ENCODE results near the gene TMED3. TPM values are rescaled to one million over a fixed set of nuclear protein-coding genes. Genes with fewer than 3 reads are reported as not detected.

The TMED3 gene
- polyA plus RNA-seq, 3 donors: 27.8 to 47.5 (median 42.5) TPM

GRCh38 chr15:79290642-79291275 is 20.2 kb upstream of the TMED3 start:
- Histone ChIP-seq H4K20me1 (ENCODE audit: insufficient read depth, low read length) (no peaks in the 10 kb centered on the region), H3K9ac (ENCODE audit: insufficient read depth, low read length, poor library complexity, severe bottlenecking) (no peak overlapping the region), H3K27ac (ENCODE audit: low read depth in 1 of 2, low read length in 2 of 2) (no peak overlapping the region), H3K27me3 (ENCODE audit: control insufficient read depth in 2 of 2, insufficient read depth in 2 of 2, low read length in 2 of 2) (no peaks in the 10 kb centered on the region), H3K4me1 (ENCODE audit: control insufficient read depth in 1 of 2, insufficient read depth in 2 of 2, low read length in 2 of 2) (no peaks in the 10 kb centered on the region), H3K79me2 (ENCODE audit: insufficient read depth, low read length) (no peaks in the 10 kb centered on the region), H3K4me2 (replicated peaks; ENCODE audit: extremely low read depth, low read length, poor library complexity, severe bottlenecking) (no peak overlapping the region), H3K9me3 (replicated peaks in 1 of 2; ENCODE audit: control insufficient read depth in 1 of 2, insufficient read depth in 1 of 2, low read length in 2 of 2) (no peaks in the 10 kb centered on the region), H3K4me3 (replicated peaks in 1 of 3; ENCODE audit: low read depth in 2 of 3, low read length in 3 of 3) (no peak overlapping the region), H2AFZ (ENCODE audit: insufficient read depth, low read depth, low read length, poor library complexity, severe bottlenecking) (no peak overlapping the region), H3K36me3 (replicated peaks in 1 of 2; ENCODE audit: control insufficient read depth in 1 of 2, insufficient read depth in 2 of 2, low read length in 2 of 2) (no peaks in the 10 kb centered on the region)
- Mint-ChIP-seq H3K4me1 (no peaks in the 10 kb centered on the region), H3K27ac (no peak overlapping the region), H3K4me3 (peak overlapping the region in 1 of 2 donors; percentile 23), H3K9me3 (peaks cover 0 to 7% (median 0%) of the 10 kb centered on the region in 7 donors), H3K27me3 (ENCODE audit: low read depth in 3 of 3) (peaks cover 2 to 17% (median 10%) of the 10 kb centered on the region in 3 donors), H3K36me3 (no peaks in the 10 kb centered on the region)
- no peak for DNase-seq
- intact Hi-C loops (cut with micrococcal nuclease): no loop called here
- 95% methylated on average over 2 of the region's 6 CpGs for WGBS (ENCODE audit: insufficient coverage)
- no peak for TF ChIP-seq CTCF (IDR thresholded peaks at IDR 0.05)

GRCh38 chr15:79292011-79292410 is 18.9 kb upstream of the TMED3 start:
- no peak for TF ChIP-seq CTCF (IDR thresholded peaks at IDR 0.05)
- Histone ChIP-seq H3K4me3 (replicated peaks in 1 of 3; ENCODE audit: low read depth in 2 of 3, low read length in 3 of 3) (no peak overlapping the region), H3K4me2 (replicated peaks; ENCODE audit: extremely low read depth, low read length, poor library complexity, severe bottlenecking) (no peak overlapping the region), H3K9me3 (replicated peaks in 1 of 2; ENCODE audit: control insufficient read depth in 1 of 2, insufficient read depth in 1 of 2, low read length in 2 of 2) (no peaks in the 10 kb centered on the region), H2AFZ (ENCODE audit: insufficient read depth, low read depth, low read length, poor library complexity, severe bottlenecking) (no peak overlapping the region), H3K36me3 (replicated peaks in 1 of 2; ENCODE audit: control insufficient read depth in 1 of 2, insufficient read depth in 2 of 2, low read length in 2 of 2) (no peaks in the 10 kb centered on the region), H4K20me1 (ENCODE audit: insufficient read depth, low read length) (no peaks in the 10 kb centered on the region), H3K27me3 (ENCODE audit: control insufficient read depth in 2 of 2, insufficient read depth in 2 of 2, low read length in 2 of 2) (peaks cover 4% of the 10 kb centered on the region in 2 donors), H3K79me2 (ENCODE audit: insufficient read depth, low read length) (no peaks in the 10 kb centered on the region), H3K9ac (ENCODE audit: insufficient read depth, low read length, poor library complexity, severe bottlenecking) (no peak overlapping the region), H3K4me1 (ENCODE audit: control insufficient read depth in 1 of 2, insufficient read depth in 2 of 2, low read length in 2 of 2) (no peaks in the 10 kb centered on the region), H3K27ac (ENCODE audit: low read depth in 1 of 2, low read length in 2 of 2) (no peak overlapping the region)
- H3K36me3 Mint-ChIP-seq: no peaks in the 10 kb centered on the region
- H3K27me3 Mint-ChIP-seq (ENCODE audit: low read depth in 3 of 3): peaks cover 2 to 15% (median 10%) of the 10 kb centered on the region in 3 donors
- no peaks in the 10 kb centered on the region for H3K4me1 Mint-ChIP-seq
- intact Hi-C loops (cut with micrococcal nuclease): no loop called here
- H3K9me3 Mint-ChIP-seq: peaks cover 0 to 7% (median 0%) of the 10 kb centered on the region in 7 donors
- no peak for DNase-seq
- H3K27ac Mint-ChIP-seq: no peak overlapping the region
- 93% methylated on average over 2 of the region's 4 CpGs for WGBS (ENCODE audit: insufficient coverage)
- H3K4me3 Mint-ChIP-seq: no peak overlapping the region
